GM21723 (cell line): ENCODE results near the gene AIFM3.
"Not testable (repeated sequence)": the region's sequence is repeated elsewhere in the genome, so short reads cannot be mapped to it uniquely, and the experiment has no call there.

Source experiments
- ATAC-seq: cut with Tn5 transposase; IDR thresholded peaks from one replicate; pipeline ENCODE4 v1.9.1; 2021; ENCODE audit warnings: mild to moderate bottlenecking, moderate library complexity; ENCODE audit not compliant: unreplicated experiment

Gene AIFM3

GRCh38 chr22:20940186-20940651 lies 26.8 kb upstream of the AIFM3 start:
- ATAC-seq, result no peak

DNA sequence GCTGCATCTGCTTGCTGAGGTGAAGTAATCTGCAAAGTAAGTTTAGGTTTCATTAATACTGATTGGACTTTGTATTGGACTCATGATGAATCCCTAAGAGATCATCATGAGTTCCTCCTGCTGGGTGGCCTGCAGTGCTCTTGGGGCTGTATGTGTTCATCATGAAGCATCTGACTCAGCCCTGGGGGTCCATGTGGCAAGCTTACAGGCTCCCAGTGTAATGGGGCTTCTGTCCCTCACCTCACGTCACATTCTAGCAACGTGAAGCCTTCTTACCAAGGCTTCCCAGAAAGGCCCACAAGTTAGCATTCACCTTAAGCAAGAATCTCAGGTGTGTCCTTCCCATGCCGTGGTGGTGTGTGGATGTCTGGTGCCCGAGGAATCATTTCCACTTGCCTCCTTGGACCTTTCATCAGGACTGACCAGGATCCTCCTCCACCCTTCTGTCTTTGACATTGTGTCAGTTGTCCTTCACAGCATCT lies 26.1 kb upstream of the AIFM3 start:
- no peak for ATAC-seq

GRCh38 chr22:20942203-20942902 lies 24.7 kb upstream of the AIFM3 start:
- ATAC-seq, result not testable (repeated sequence)

DNA sequence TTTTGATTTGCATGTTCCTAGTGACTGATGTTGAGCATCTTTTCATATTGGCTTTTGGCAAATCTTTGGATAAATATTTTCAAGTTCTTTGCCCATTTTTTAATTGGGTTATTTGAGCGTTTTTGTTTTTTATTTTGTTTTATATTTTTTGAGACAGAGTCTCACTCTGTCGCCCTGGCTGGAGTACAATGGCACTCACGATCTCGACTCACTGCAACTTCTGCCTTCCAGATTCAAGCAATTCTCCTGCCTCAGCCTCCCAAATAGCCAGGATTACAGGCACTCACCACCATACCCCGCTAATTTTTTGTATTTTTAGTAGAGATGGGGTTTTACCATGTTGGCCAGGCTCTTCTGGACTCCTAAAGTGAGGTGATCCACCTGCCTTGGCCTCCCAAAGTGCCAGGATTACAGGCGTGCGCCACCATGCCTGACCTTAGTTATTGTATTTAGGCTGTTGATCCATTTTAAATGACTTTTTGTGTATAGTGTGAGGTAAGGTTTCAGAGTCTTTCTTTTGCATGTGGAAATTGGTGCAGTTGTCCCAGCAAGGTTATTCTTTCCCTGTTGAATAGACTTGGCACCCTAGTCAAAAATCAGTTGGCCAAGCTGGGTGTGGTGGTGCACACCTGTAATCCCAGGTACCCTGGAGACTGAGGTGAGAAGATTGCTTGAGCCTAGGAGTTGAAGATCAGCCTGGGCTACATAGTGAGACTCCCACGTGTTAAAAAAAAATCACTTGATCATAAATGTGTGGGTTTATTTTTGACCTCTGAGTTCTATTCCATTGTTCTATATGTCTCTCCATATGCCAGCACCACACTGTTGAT lies 23.7 kb upstream of the AIFM3 start:
- no peak for ATAC-seq

DNA sequence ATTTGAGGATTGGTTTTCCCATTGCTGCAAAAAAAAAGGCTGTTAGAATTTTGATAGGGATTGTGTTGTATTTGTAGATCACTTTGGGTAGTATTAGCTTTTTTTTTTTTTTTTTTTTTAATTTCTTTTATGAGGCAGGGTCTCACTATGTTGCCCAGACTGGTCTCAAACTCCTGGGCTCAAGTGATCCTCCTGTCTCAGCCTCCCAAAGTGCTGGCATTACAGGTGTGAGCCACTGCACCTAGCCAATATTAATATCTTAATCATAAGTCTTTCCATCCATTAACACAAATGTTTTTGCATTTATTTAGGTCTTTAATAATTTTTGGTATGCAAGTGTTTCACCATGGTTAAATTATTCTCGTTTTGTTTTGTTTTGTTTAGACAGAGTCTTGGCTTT lies 23.0 kb upstream of the AIFM3 start:
- ATAC-seq, result no peak

GRCh38 chr22:20945578-20945934 lies 21.5 kb upstream of the AIFM3 start:
- no peak for ATAC-seq

- ATAC-seq, result no peak
These were observed 20.7 kb upstream of the AIFM3 start for GRCh38 chr22:20946080-20946986.

DNA sequence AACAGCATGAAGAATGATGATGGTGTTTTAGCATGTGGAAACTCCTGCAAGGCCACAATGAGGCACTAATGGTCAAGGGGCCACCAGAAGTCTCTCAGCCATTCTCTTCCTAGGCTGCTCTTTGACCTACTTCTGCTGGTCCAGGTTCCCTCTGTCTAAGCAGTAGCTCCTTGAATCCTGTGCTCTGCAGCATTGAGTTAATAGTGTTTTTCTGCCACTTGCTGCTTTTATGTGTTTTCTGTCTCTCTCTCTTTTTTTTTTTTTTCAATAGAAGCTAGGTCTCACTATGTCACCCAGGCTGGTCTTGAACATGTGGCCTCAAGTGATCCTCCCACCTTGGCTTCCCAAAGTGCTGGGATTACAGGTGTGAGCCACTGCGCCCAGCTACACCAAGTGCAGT lies 20.1 kb upstream of the AIFM3 start:
- ATAC-seq, result no peak

- ATAC-seq, result no peak
These were observed 18.6 kb upstream of the AIFM3 start for GRCh38 chr22:20948450-20948849.

DNA sequence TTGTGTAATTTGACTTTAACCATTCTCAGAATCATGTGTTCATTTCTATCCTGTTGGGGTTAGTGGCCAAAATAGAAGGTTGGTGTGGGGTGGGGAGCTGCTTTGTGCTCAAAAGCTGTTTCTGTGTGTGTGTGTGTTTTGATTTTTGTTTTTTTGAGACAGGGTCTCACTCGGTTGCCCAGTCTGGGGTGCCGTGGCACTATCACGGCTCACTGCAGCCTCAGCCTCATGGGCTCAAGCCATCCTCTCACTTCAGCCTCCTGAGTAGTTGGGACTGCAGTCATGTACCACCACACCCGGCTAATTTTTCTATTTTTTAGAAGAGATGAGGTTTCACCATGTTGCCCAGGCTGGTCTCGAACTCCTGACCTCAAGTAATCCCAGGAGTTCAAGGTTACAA lies 18.1 kb upstream of the AIFM3 start:
- no peak for ATAC-seq

DNA sequence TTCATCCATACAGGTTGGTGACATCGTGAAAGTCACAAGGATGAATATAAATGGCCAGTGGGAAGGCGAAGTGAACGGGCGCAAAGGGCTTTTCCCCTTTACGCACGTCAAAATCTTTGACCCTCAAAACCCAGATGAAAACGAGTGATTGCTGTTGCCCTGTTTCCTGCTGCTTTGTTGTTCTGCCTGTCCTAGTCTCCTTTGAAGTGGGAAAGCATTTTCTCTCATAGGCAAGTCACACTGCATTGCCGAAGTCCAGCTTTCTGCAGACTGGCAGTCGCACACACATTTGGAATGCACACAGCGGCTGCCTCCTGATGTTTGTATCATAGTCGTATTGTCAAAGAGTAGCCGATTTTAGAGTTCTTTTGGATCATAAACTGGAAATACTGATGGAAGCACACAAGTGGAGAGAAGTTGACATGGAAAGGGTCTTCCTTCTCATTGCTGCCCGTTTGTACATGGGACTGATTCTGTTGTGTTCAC lies 17.3 kb upstream of the AIFM3 start:
- ATAC-seq, result no peak

DNA sequence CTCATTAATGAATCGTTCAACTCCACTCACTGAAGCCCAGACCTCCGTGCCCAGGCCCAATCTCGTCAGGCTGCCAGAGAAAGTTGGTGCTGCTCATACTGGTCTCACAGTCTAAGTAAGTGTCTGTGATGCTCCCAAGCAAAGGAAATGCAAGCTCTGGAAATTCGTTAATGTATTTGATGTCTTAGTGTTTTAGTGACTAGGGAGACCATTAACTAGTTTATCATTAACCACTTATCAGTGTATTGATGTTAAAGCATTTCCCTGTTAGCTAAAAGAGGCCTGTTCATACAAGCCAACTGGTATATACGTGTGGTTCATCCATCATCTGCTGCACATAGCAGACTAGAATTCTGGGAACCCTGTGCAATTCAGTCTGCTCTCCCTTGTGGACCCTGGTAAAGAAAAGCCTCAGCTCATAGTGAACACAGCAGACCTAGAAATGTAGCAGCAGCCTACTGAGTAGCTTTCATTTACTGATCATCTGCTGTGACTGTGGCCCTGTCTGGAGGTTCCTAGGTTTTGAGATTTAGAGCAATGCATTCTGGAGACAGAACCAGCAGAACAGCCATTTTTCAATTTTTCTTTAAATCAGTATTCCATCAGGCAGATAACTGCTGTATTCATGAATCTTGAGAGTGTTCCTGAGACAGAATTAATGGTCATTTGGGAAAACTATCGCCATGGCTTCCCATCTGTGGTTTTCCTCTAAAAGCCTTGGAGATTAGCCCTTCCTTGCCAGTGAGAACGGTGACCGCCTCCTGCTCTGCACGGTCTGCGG lies 15.7 kb upstream of the AIFM3 start:
- ATAC-seq, result no peak

- no peak for ATAC-seq
These were observed 15.1 kb upstream of the AIFM3 start for GRCh38 chr22:20951932-20952380.

- no peak for ATAC-seq
These were observed 14.3 kb upstream of the AIFM3 start for GRCh38 chr22:20952544-20953341.

DNA sequence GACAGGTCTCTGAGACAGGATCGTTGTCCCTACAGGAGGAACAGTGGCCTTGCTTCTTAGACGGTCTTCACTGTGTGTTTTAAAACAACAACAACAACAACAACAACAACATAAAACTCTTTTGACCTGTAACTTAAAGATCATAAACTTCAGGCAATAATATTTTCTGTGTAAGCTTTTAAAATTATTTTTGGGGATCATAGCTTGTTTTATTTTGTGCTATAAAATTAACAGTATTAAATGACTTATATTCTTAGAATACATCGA lies 13.8 kb upstream of the AIFM3 start:
- ATAC-seq, result no peak

DNA sequence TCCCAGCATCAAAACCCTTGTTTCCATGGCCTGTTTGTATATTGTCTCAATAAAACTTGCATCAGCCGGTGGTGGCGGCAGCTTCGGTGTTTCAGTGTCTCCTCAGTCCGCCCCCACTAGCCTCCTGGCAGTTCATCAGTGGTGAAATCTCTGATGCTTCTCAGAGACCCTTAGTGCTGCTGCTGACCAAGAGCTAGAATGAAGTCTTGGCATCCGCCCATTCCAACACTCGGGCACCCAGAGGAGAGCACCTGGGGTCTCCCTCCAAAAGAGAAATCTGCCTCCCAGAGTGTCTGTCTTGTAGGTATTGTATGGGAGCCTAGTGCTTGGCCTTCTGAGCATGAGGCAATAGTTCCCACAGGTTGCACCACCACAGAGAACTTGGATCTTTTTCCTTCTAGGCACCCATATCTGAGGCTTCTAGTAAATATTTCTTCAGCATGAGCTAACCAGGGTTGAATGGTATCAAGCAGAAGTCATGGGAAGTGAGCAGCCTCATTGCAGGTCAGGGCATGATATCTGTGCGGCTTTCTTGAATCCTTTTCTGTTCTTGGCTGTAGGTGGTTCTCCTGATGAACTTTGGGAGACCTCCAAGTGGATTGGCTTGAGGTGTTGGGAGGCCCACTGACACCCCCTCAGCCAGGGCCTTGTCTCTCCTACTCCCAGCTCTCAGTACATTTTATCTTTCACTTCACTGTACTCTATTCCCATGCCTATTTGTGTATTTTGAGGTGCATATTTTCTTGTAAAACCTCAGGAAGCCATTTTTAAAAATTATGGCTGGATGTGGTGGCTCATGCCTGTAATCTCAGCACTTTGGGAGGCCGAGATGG lies 13.2 kb upstream of the AIFM3 start:
- no peak for ATAC-seq

DNA sequence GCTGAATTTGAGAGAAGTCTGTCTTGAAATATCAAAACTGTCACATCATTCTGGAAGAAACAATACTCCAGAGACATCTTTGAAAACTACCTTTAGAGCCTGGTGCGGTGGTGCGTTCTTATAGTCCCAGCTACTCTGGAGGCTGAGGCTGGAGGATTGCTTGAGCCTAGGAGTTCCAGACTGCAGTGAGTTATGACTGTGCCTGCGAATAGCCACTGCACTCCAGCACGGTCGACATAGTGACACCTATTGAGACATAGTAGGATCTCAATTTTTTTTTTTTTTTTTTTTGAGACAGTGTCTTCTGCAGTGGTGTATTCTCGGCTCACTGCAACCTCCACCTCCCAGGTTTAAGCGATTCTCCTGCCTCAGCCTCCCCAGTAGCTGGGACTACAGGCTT lies 11.5 kb upstream of the AIFM3 start:
- no peak for ATAC-seq

DNA sequence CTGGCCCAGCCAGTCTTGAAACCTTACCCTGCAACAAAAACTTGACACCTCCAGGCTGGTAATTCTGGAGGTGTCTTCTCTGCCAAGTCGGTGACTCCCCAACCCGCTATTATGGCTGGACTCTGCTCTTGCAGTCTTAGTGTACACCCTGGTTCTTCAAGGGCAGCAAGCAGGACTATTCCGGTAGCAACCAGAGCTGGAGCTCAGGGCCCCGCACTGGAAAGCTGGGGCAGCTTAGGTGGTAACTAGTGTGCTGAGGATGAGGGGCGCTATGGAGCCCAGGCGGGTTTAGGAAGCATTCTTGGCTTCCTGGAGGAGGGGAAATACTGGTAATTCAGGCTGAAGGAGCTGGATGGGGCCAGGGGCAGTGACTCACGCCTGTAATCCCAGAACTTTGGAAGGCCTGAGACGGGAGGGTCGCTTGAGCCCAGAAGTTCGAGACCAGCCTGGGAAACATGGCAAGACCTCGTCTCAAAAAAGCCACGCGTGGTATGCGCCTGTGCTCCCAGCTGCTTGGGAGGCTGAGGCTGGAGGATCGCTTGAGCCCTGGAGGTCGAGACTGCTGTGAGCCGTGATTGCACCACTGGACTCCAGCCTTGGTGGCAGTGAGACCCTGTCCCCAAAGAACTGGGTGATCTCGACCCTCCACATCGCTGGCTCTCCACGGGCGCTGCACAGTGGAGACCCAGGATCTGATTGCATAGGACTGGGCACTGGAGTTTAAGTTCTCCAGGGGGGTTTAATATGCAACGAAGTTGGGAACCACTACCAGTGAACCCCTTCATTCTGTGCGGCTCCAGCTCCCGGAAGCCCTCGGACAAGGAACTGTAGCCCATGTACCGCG lies 10.6 kb upstream of the AIFM3 start:
- no peak for ATAC-seq
